ENCODE results near the gene MAML2. TPM values are rescaled to one million over a fixed set of nuclear protein-coding genes. Genes with fewer than 3 reads are reported as not detected.

The MAML2 gene
- total and polyA plus RNA-seq, 2 of the 13 experiments (the other 11 are each of a cell fraction or from before 2014, with no cell fraction given): 2.3 to 25.9 TPM

DNA sequence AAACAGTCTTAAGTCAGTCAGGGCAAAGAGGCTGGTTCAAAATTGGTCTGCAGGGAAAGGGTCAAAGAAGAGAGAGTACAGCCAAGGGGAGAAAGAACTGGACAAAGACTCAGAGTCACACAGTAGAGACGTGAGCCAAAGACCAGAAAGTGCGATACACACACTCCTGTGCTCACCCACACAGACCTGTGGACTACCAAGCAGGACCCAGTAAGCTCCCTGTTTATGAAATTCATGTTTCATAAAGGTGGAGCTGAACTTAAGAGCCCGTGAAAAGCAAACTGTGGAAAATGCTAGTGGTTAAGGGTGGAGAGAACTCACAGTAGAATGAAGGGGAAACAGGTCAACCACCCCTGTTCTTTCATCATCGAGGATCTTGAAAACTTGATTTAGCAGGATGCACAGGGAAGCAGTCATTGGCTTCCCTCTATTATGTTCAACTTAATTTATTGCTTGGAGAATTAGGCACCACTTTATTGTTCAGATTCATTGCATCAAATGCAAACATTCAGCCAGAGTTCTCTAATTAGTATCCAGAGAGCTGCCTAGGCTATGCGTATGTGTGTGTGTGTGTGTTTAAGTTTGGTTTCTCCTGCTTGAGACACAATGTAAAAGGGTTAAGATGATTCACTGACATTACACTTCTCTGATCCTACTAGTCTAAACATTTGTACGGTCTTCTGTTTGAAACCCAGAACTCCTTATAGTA, 258.2 kb downstream of the MAML2 start:
- H4K20me1 ChIP-seq (ENCODE audit: insufficient read depth, low read length): no peaks in the 10 kb centered on the region
- no peak overlapping the region for H3K4me2 ChIP-seq (ENCODE audit: low read depth, low read length)
- FAIRE-seq: no peak
- no peak for DNase-seq (ENCODE audit: low spot score)
- no peaks in the 10 kb centered on the region for H3K27me3 ChIP-seq (ENCODE audit: control insufficient read depth in 1 of 2, insufficient read depth in 2 of 2, low read length in 2 of 2)
- ATAC-seq: no peak
- no peaks in the 10 kb centered on the region for H3K9me3 ChIP-seq (ENCODE audit: low read length)
- H3K27ac ChIP-seq (ENCODE audit: extremely low read length, insufficient read depth, low read length): no peak overlapping the region
- H3K4me3 ChIP-seq (replicated peaks in 1 of 3; ENCODE audit: insufficient read depth in 1 of 3, low read depth in 2 of 3, low read length in 3 of 3): no peak overlapping the region
- peaks cover 5 to 10% of the 10 kb centered on the region in 2 experiments; a peak in 4 of 5 replicates for H3K36me3 ChIP-seq (replicated peaks in 1 of 2; ENCODE audit: control insufficient read depth in 1 of 2, insufficient read depth in 2 of 2, low read length in 2 of 2)
- intact Hi-C loops (cut with micrococcal nuclease; ENCODE audit: unreplicated experiment): no loop called here
- no peak for TF ChIP-seq HNF4G (IDR thresholded peaks at IDR 0.05; ENCODE audit: borderline replicate concordance, low read depth, low read length)
- no peak for TF ChIP-seq HNF4G (CRISPR knock-in tag; IDR thresholded peaks at IDR 0.05; ENCODE audit: borderline replicate concordance, low read depth)
- TF ChIP-seq CTCF (CRISPR knock-in tag; IDR thresholded peaks at IDR 0.05): no peak
- no peak for TF ChIP-seq ZBTB37 (CRISPR knock-in tag; IDR thresholded peaks at IDR 0.05)
- TF ChIP-seq, protein P1, sequence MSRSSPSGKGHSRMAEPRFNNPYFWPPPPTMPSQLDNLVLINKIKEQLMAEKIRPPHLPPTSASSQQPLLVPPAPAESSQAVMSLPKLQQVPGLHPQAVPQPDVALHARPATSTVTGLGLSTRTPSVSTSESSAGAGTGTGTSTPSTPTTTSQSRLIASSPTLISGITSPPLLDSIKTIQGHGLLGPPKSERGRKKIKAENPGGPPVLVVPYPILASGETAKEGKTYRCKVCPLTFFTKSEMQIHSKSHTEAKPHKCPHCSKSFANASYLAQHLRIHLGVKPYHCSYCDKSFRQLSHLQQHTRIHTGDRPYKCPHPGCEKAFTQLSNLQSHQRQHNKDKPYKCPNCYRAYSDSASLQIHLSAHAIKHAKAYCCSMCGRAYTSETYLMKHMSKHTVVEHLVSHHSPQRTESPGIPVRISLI (CRISPR knock-in tag; IDR thresholded peaks at IDR 0.05; ENCODE audit: borderline replicate concordance): no peak
- no peak for TF ChIP-seq MYC (CRISPR knock-in tag; IDR thresholded peaks at IDR 0.05; ENCODE audit: borderline replicate concordance)
- TF ChIP-seq LRRFIP1 (CRISPR knock-in tag; conservative IDR thresholded peaks at IDR 0.05): no peak
- ChIA-PET POLR2A (no interaction called here), CTCF (ENCODE audit: low intra/inter-chr PET ratio, low total read pairs) (no interaction called here)
- H2AFZ ChIP-seq (ENCODE audit: low read length): no peak overlapping the region
- no peak overlapping the region for H3K9ac ChIP-seq (ENCODE audit: insufficient read depth, low read depth, low read length)
- no TSS peak for BruUV-seq (replicated peaks)
- H3K4me1 ChIP-seq (ENCODE audit: insufficient read depth, low read length): peaks cover 28% of the 10 kb centered on the region
- in situ Hi-C loops (cut with HindIII; ENCODE audit: extremely low pct_ligation_motif_present, low pct_unique_long_range_greater_than_20kb): no loop called here
- 74% methylated on average over 5 of the region's 6 CpGs for WGBS (ENCODE audit: low lambda C conversion rate)
- H3K79me2 ChIP-seq (ENCODE audit: insufficient read depth, low read length): no peaks in the 10 kb centered on the region
